Measurements from ENCODE around the gene MGARP.

- TF ChIP-seq CTCF (IDR thresholded peaks at IDR 0.05; ENCODE audit: low read depth, low read length), result no peak
- no peak for TF ChIP-seq MYC (IDR thresholded peaks at IDR 0.05; ENCODE audit: low read depth, low read length)
- TF ChIP-seq POLR2A (IDR thresholded peaks at IDR 0.05; ENCODE audit: extremely low read depth, insufficient read length), result no peak
These were observed 6.2 kb upstream of the MGARP start for GRCh38 chr4:139286186-139286698.
